GM19239 (cell line): ENCODE measurements around the gene MBP.
A peak's percentile ranks its signal among the peaks of the same experiment; 100 is the strongest.

Experiments
- DNase-seq: peaks from one replicate; pipeline ENCODE4 v3.0.0; 2011; ENCODE audit warnings: low spot score; ENCODE audit not compliant: insufficient read length
- FAIRE-seq: peaks from 2 replicates; lab custom pipeline; 2011; peaks lifted over from hg19 to GRCh38; lab: Jason Lieb, UNC

The MBP gene

DNA sequence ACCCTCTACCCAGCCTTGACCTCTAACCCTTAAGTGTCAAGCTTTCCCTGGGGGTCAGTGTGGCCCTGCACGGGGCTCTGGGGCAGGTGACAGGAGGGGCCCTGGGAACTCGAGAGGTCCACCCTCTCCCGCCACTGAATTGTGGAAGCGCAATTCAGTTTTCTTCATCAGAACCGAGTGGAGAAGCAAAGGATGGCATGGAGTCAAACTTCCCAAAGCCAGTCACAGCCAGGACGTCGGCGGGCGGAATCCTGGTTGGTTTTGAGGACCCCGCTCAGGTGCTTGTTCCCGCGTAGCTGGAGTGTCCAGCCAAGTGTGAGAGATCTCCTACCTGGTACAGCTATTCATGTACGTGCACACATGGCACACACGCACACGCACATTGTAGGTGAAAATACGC, 62.0 kb downstream of the MBP start:
- DNase-seq = no peak
- FAIRE-seq = no peak

DNA sequence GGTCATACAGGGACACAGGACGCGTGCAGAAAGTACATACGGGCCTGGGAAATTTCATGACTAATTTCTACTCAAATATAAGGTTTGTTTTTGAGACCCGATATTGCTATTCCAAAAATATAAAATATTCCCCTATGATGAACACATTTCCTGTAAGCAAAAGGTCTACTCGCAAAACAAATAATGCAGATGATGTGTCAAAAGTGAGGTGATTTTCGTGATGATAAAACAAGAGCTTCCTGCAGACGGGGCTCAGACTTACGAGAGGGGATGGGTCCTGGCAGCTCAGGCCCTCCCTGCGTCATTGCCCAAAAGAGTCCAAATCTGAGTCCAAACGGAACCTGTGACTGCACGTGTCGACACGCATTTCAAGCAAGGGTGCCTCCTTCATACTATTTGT, 62.7 kb downstream of the MBP start:
- FAIRE-seq (no peak), DNase-seq (no peak)

- DNase-seq = no peak
- no peak for FAIRE-seq
Measured at GRCh38 chr18:77069482-77069881, 63.1 kb downstream of the MBP start.

GRCh38 chr18:77068321-77069312, 64.0 kb downstream of the MBP start:
- peak; percentile 94 for FAIRE-seq
- no peak for DNase-seq

GRCh38 chr18:77067291-77068061, 65.1 kb downstream of the MBP start:
- FAIRE-seq (no peak), DNase-seq (no peak)

DNA sequence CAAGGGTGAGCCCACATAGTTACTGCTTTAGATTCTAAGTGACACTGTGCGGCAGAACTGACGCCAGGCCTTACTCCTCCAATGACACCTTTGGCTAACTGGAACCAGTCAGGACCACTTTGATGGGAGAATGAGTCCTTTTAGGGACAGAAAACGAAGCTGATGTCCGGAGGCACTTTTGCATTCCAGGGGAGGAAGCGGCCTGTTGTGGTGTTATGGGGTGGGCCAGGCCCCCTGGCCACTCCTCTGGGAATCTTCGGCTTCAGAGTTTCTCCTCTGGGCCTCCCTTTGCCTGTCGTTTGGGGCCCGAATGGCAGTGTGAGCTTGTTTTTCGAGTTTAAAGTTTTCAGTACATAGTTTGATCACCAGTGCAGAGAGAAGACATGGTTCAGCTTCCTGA, 65.9 kb downstream of the MBP start:
- FAIRE-seq (no peak), DNase-seq (no peak)

DNA sequence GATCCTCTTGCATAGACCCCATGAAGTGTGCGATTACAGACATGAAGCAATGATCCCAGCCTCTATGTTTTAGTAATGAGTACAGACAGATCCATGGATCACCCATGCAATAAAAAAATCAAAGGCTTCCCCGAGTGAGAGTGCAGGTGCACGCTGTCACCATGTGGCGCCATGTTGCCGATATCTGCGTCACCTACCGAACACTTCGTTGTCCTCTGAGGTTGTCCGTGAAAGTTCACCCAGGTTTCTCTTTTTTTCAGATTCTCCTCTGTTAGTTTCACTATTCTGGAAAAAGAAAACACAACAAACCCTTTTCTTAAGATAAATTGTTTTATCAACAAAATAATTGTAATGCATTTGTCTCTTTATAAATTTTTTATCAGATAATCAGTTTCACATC, 66.5 kb downstream of the MBP start:
- DNase-seq (no peak), FAIRE-seq (peak; percentile 72)

DNA sequence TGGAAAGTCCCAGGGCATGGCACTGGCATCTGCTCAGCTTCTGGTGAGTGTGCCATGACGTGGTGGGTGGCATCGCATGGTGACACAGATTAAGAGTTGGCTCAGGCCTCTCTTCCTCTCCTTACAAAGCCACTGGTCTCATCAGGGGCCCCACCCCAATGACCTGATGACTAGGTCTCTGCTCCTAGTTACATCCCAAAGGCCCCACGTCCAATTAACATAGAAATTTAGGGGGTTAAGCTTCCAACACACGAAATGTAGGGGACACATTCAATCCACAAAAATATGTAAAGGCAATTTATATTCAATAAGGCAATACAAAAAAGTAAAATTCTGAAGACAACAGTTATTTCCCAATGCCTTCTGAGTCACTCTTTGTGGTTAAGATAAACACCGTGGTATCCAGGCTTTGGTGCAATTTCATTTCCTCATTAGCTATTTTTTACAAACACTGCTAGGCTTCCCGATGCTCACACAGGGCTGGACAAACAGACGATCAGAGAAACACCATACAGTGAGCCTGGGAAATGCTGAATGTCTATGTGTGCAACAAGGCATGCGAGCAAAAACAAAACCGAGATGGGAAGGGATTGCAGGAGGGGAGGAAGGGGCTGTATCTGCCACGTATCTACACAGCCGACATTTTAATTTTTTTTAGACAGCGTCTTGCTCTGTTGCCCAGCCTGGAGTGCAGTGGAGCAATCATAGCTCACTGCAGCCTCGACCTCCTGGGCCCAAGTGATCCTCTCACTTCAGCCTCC, 67.2 kb downstream of the MBP start:
- DNase-seq (no peak), FAIRE-seq (peak; percentile 75)

DNA sequence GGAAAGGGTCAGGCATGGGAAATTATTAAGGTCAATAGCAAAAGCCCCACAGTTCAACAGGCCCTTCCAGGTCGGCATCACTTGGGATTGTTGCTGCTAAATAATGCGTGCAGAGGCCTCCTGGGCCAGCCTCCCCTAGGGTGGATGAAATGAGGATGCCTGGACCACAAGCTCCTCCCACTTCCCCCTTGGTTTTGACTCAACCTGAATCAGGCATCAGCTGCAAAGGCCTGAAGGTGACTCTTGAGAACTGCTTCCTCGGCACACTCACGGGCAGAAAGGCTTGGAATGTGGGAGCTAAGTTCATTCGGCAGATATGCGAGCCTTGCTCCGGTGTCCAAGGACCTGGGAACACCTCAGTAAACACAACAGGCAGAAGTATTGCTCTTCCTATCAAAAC, 69.3 kb downstream of the MBP start:
- FAIRE-seq (peak; percentile 98), DNase-seq (peak; percentile 55)

DNA sequence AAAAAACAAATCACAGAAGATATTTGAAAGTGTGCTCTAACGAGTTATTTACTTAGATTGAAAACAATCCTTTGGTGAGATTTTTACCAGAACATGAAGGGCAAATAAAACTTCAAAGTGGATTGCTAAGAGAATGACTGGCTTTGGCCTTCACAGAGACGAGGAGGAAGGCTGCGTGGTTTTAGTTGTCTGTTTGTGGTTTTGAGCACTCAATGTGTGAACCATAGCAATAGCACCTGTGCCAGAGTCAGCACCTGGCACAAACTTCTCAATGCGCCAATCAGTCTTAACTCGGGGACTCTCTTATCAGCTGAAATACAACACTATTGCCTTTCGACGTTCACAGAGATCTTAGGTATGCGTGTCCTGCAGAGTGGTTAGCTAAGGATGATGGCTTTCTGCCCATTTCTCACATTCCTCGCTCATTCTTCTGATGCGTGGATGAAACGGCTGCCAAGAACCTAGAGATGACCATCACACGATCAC, 70.0 kb downstream of the MBP start:
- DNase-seq (peak; percentile 50), FAIRE-seq (no peak)

GRCh38 chr18:77061946-77062517, 70.6 kb downstream of the MBP start:
- DNase-seq = no peak
- no peak for FAIRE-seq

DNA sequence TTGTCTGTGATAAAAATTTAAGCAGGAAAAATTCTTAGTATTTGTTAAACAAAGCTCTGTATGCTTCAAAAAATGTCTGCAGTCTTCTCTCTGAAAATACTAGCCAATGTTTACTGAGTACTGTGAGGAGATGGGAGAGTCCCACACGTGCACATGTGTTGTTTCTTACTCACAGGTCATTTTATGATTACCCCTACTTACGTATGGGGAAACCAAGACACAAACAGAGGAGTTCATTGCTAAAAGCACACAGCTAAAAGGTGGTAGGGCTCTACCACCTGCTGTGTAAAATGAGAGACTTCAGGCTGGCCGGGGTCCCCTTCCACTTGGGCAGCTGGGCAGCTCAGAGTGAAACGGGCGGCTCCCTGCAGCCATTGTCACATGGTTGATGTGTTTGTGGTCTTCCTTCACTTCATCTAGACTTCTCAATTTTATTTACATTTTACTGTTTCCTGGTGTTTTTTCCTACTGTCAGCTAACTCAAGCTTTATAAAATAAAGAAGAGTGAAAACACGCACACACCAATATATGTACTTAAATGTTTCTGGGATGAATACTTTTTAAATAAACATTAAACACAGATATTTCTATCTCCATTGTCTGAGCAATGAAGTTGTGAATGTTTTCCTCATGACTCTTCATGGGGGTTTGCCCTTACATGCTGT, 71.2 kb downstream of the MBP start:
- peak; percentile 68 for FAIRE-seq

DNA sequence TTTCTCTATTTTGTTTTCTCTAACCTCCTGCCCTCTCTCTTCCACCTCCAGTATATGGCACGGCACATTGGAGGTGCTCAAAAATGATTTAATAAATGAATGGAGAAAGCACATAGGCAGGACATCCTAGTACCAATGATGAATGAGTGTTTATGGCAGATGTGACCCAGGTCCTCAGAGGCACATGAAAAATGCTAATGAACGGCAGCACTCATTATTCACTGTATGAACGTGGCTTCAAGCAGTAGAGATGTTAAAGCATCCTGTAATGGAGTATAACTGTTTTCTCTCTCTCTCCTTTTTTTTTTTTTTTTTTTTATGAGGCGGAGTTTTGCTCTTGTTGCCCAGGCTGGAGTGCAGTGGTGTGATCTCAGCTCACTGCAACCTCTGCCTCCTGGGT, 72.4 kb downstream of the MBP start:
- no peak for FAIRE-seq

More for the DNA sequence above, 71.2 kb downstream of the MBP start:
- no peak for DNase-seq

GRCh38 chr18:77059294-77059916, 73.2 kb downstream of the MBP start:
- no peak for DNase-seq
- FAIRE-seq = peak; percentile 39

More for the DNA sequence above, 72.4 kb downstream of the MBP start:
- no peak for DNase-seq

- no peak for DNase-seq
- FAIRE-seq = no peak
Measured at GRCh38 chr18:77058290-77058835, 74.2 kb downstream of the MBP start.

DNA sequence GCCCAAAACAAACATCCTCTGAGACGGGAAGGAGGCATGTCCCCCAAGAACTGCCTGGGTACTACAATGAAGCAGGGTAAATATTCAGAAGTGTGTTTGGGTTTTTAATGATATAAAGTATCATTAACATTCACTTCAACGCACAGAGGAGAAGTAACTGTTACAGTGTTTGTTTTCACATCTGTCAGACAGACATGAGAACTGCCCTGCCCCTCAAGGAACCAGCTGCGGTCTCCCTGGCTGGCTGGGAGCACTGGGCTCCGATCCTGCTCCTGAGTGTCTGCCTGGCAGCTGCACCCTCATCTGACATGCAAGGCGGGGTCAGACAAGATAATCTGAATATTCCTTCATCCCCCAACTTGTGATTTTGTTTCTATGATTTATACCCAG, 75.6 kb downstream of the MBP start:
- FAIRE-seq = peak; percentile 51
- DNase-seq = no peak

- peak; percentile 8 for FAIRE-seq
- no peak for DNase-seq
Measured at GRCh38 chr18:77056344-77057005, 76.1 kb downstream of the MBP start.
